ENCODE results near the gene CADPS2. TPM values are rescaled to one million over a fixed set of nuclear protein-coding genes. Genes with fewer than 3 reads are reported as not detected.

The CADPS2 gene
- total RNA-seq, 1 donor = 27.2 TPM

DNA sequence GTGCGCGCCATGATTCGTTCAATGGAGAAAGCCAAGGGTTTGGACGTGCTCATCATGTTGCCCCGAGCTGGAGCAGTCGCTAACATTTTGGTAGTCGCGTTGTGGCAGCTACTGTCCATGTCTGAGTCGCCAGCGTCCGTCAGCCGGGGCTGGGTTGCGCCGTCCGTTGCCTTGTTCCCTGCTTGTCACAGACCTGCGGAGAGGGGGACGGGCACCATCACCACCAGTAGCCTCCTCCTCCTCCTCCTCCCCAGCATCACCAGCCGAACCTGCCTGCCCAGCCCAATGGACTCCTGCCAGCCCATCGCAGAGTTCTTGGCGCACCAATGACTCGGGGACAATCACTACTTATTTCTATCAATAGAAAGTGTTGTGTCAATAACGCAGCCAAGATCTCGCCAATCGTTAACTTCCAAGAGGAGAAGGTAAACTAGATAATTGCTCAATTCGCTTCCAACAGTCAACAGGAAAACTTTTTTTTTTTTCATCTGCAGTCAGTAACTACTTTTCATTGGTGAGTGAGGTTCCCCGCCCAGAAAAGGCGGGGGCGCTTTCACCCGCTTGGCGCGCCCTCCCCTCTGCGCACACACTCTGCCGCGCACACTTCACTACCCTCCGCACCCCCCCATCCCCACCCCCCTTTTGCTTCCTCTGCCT lies 581.8 kb downstream of the CADPS2 start, which contains the start of gene FEZF1:
TSS of gene FEZF1 (minus strand) at position 432 of the 657 bp plus-strand sequence. CDS start at position 119, 313 bp downstream.
- no peak within 1 kb of the TSS for H3K4me3 ChIP-seq (ENCODE audit: low read depth, low read length)
- TF ChIP-seq, protein P1, sequence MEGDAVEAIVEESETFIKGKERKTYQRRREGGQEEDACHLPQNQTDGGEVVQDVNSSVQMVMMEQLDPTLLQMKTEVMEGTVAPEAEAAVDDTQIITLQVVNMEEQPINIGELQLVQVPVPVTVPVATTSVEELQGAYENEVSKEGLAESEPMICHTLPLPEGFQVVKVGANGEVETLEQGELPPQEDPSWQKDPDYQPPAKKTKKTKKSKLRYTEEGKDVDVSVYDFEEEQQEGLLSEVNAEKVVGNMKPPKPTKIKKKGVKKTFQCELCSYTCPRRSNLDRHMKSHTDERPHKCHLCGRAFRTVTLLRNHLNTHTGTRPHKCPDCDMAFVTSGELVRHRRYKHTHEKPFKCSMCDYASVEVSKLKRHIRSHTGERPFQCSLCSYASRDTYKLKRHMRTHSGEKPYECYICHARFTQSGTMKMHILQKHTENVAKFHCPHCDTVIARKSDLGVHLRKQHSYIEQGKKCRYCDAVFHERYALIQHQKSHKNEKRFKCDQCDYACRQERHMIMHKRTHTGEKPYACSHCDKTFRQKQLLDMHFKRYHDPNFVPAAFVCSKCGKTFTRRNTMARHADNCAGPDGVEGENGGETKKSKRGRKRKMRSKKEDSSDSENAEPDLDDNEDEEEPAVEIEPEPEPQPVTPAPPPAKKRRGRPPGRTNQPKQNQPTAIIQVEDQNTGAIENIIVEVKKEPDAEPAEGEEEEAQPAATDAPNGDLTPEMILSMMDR (IDR thresholded peaks at IDR 0.05; ENCODE audit: insufficient read depth, low read depth, low read length) = no peak
- DNase-seq (ENCODE audit: low read depth) = peak; percentile 9

DNA sequence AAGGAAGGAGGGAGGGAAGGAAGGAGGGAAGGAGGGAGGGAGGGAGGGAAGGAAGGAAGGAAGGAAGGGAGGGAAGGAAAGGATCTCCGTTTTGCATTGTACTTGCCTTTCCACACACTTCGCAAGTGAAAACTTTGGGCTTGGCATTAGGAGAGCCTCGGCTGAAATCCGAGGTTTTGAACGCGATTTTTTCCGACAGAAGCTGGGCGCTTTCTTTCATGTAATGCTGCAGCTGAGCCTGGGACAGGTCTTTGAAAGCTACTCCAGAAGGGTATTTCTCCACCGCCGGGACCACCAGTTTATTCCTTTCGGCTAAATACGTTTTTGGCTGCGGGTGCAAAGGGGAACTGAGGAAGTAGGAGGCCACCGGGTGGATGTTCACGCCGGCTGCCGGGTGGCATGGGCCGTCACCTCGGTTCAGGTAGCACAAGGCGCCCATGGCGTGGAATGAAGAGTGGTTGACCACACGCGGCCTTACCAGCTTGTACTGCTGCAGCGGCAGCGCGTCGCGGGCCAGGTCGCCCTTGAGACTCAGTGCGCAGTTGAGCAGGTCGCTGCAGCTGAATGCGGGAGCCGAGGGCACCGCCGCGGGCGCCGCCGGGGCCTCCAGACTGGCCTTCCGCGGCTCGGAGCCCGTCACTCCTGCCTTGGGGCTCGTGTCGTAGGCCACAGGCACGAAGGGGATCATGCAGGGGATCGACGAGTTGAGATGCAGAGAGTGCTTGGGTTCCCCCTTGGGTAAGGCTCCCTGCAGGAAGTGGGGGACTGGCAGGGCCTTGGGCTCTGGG lies 582.5 kb downstream of the CADPS2 start:
- TF ChIP-seq, protein P1 (IDR thresholded peaks at IDR 0.05; ENCODE audit: insufficient read depth, low read depth, low read length) = no peak
- H3K4me3 ChIP-seq (ENCODE audit: low read depth, low read length) = no peak overlapping the region
- DNase-seq (ENCODE audit: low read depth) = no peak

DNA sequence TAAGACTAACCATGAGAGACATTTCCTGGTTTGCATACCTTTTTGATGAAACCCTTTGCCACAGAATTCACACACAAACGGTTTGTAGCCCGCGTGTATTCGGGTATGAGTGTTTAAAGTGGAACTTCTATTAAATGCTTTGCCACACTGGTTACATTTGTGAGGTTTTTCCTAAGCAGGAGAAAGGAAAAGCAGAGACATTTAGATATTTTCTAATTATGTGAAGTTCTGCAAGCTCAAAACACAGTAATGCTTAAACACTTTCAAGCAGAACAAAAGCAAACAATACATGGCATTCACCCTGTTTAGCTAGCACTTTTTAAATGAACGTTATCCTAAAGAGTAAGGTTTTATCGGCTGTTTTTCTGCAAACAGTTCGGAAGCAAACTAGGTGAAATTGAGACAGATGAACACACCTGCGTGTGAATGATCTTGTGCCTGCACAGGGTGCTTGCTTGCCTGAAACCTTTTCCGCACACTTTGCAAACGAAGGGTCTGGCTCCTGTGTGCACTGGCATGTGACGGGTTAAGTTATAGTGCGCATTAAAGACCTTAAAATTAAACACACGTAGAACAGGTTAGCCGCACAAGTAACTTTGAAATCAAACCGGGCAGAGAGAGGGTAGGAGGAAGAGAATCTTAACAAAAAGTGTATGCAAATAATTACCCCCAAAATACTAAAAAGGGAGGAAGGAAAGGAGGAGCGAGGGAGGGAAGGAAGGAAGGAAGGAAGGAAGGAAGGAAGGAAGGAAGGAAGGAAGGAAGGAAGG lies 583.3 kb downstream of the CADPS2 start:
- no peak overlapping the region for H3K4me3 ChIP-seq (ENCODE audit: low read depth, low read length)
- no peak for DNase-seq (ENCODE audit: low read depth)
- TF ChIP-seq, protein P1 (IDR thresholded peaks at IDR 0.05; ENCODE audit: insufficient read depth, low read depth, low read length) = no peak

DNA sequence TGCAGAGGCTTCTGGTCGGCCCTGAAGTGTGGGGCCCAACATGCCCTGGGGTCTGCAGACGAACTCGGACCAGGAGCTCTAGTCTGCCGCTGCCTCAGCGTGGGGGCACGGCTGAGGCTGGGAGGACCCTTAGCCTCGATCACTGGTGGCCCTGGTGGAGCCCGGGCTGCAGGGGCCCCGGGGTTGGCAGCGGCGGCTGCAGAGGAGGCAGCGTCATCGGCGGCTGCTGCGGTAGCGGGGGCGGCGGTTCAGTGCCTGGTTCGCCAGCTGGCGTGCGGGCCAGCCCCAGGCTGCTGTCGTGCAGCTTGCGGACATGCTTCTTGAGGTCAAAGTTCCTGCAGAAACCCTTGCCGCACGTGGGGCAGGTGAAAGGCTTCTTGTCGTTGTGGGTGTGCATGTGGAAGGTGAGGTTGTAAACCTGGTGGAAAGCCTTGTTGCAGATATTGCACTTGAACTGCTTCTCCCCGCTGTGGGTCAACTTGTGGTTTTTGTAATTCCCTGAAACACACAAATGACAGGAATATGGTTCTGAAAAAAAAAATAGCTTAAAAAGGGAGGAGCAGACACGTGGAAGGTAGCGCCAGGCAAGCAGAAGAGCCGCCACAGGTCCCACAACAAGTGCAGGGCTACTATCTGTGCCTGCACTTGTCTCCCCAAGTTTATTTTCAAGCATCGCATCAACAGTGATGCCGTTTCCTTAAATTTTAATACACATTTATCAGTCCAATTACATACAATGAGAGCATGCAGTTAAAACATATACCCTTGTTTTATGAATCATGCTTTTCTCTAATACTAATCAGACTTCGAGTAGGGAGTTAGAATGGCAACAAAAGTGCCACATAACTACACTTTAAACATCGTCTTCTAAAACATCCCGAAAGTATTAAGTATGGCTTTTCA lies 584.2 kb downstream of the CADPS2 start:
- H3K4me3 ChIP-seq (ENCODE audit: low read depth, low read length) = no peak overlapping the region
- DNase-seq (ENCODE audit: low read depth) = no peak
- TF ChIP-seq, protein P1 (IDR thresholded peaks at IDR 0.05; ENCODE audit: insufficient read depth, low read depth, low read length) = no peak

DNA sequence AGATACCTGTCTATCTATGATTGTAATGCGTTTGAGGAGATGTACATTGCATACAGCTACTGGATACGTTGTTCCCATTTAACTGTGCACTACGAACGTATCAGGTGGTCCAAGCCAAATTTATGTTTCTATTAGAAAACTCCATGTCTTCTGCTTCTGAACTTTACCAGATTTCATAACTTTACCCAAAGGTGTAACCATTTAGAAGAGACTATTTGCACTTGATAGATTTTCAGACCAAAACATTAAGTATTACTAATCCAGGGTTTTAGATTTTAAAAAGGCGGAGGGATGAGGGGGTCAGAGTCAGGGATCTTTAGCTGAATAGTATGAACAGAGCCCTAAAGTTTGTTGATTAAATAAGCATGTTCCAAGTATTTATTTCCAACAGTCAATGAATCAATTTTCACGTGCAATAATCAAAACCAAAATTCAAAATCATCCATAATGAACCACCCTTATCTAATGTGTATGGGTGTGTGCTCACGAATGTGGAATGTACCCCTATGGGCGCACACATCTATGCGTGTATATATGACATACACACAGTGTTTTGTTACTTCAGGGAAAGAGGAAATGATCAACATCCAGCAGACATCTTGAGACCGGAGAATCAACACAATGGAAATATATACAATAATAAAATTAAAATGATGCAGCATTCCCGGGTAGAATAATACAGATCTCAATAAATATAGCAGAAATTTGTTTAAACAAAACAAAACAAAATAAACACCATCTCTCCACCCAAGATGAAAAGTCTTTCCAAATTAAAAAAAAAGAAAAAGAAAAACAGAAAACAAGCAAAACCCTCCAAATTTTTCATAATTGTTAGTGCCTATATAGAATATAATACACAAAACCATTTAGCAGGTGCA lies 585.1 kb downstream of the CADPS2 start:
- TF ChIP-seq, protein P1 (IDR thresholded peaks at IDR 0.05; ENCODE audit: insufficient read depth, low read depth, low read length) = no peak
- no peak for DNase-seq (ENCODE audit: low read depth)
- H3K4me3 ChIP-seq (ENCODE audit: low read depth, low read length) = no peak overlapping the region
